ENCODE measurements around the gene STAP2.

STAP2 gene

GRCh38 chr19:4376028-4376670 is 37.5 kb upstream of the STAP2 start:
- peak overlapping the region; percentile 4 to 35 for H3K9ac ChIP-seq (ENCODE audit: low read depth in 1 of 2, low read length in 2 of 2)

GRCh38 chr19:4375164-4376027 is 36.8 kb upstream of the STAP2 start:
- H3K9me3 ChIP-seq (ENCODE audit: control insufficient read depth in 1 of 2, low read length in 2 of 2), result no peaks in the 10 kb centered on the region
- H3K4me1 ChIP-seq (ENCODE audit: control insufficient read depth in 1 of 2, insufficient read depth in 2 of 2, low read length in 2 of 2), result peaks cover 80 to 85% of the 10 kb centered on the region in 2 donors
- peak overlapping the region; percentile 87 for H3K27ac ChIP-seq (ENCODE audit: low read depth, low read length)
- H3K9ac ChIP-seq (ENCODE audit: low read depth in 1 of 2, low read length in 2 of 2), result peak overlapping the region; percentile 4 to 44
- H3K27me3 ChIP-seq (ENCODE audit: control insufficient read depth in 1 of 2, insufficient read depth in 2 of 2, low read length in 2 of 2), result no peaks in the 10 kb centered on the region
- peak overlapping the region in 1 of 2 donors; percentile 46 for H3K4me3 ChIP-seq (ENCODE audit: low read depth in 1 of 2, low read length in 2 of 2)
- peaks cover 0 to 22% of the 10 kb centered on the region in 2 donors for H3K36me3 ChIP-seq (ENCODE audit: control insufficient read depth in 1 of 2, insufficient read depth in 2 of 2, low read length in 2 of 2)

More at GRCh38 chr19:4376028-4376670, 37.5 kb upstream of the STAP2 start:
- Histone ChIP-seq H3K9me3 (ENCODE audit: control insufficient read depth in 1 of 2, low read length in 2 of 2) (no peaks in the 10 kb centered on the region), H3K27me3 (ENCODE audit: control insufficient read depth in 1 of 2, insufficient read depth in 2 of 2, low read length in 2 of 2) (no peaks in the 10 kb centered on the region), H3K4me1 (ENCODE audit: control insufficient read depth in 1 of 2, insufficient read depth in 2 of 2, low read length in 2 of 2) (peaks cover 79 to 81% of the 10 kb centered on the region in 2 donors), H3K27ac (ENCODE audit: low read depth, low read length) (no peak overlapping the region), H3K4me3 (ENCODE audit: low read depth in 1 of 2, low read length in 2 of 2) (peak overlapping the region in 1 of 2 donors; percentile 46), H3K36me3 (ENCODE audit: control insufficient read depth in 1 of 2, insufficient read depth in 2 of 2, low read length in 2 of 2) (peaks cover 0 to 22% of the 10 kb centered on the region in 2 donors)

- peak overlapping the region; percentile 28 to 46 for H3K4me3 ChIP-seq (ENCODE audit: low read depth in 1 of 2, low read length in 2 of 2)
- peaks cover 80 to 85% of the 10 kb centered on the region in 2 donors for H3K4me1 ChIP-seq (ENCODE audit: control insufficient read depth in 1 of 2, insufficient read depth in 2 of 2, low read length in 2 of 2)
- peak overlapping the region; percentile 87 for H3K27ac ChIP-seq (ENCODE audit: low read depth, low read length)
- peaks cover 0 to 22% of the 10 kb centered on the region in 2 donors for H3K36me3 ChIP-seq (ENCODE audit: control insufficient read depth in 1 of 2, insufficient read depth in 2 of 2, low read length in 2 of 2)
- peak overlapping the region; percentile 4 to 44 for H3K9ac ChIP-seq (ENCODE audit: low read depth in 1 of 2, low read length in 2 of 2)
- no peaks in the 10 kb centered on the region for H3K27me3 ChIP-seq (ENCODE audit: control insufficient read depth in 1 of 2, insufficient read depth in 2 of 2, low read length in 2 of 2)
- no peaks in the 10 kb centered on the region for H3K9me3 ChIP-seq (ENCODE audit: control insufficient read depth in 1 of 2, low read length in 2 of 2)
Measured at GRCh38 chr19:4374498-4375163, 36.0 kb upstream of the STAP2 start.

- H3K27ac ChIP-seq (ENCODE audit: low read depth, low read length), result peak overlapping the region; percentile 87
- H3K4me3 ChIP-seq (ENCODE audit: low read depth in 1 of 2, low read length in 2 of 2), result peak overlapping the region in 1 of 2 donors; percentile 28
- no peaks in the 10 kb centered on the region for H3K9me3 ChIP-seq (ENCODE audit: control insufficient read depth in 1 of 2, low read length in 2 of 2)
- peaks cover 80 to 84% of the 10 kb centered on the region in 2 donors for H3K4me1 ChIP-seq (ENCODE audit: control insufficient read depth in 1 of 2, insufficient read depth in 2 of 2, low read length in 2 of 2)
- H3K36me3 ChIP-seq (ENCODE audit: control insufficient read depth in 1 of 2, insufficient read depth in 2 of 2, low read length in 2 of 2), result peaks cover 0 to 20% of the 10 kb centered on the region in 2 donors
- H3K9ac ChIP-seq (ENCODE audit: low read depth in 1 of 2, low read length in 2 of 2), result peak overlapping the region; percentile 4 to 43
- H3K27me3 ChIP-seq (ENCODE audit: control insufficient read depth in 1 of 2, insufficient read depth in 2 of 2, low read length in 2 of 2), result no peaks in the 10 kb centered on the region
Measured at GRCh38 chr19:4373601-4374497, 35.2 kb upstream of the STAP2 start.

GRCh38 chr19:4373013-4373367 is 34.4 kb upstream of the STAP2 start:
- peak overlapping the region in 1 of 2 donors; percentile 43 for H3K9ac ChIP-seq (ENCODE audit: low read depth in 1 of 2, low read length in 2 of 2)
- H3K4me3 ChIP-seq (ENCODE audit: low read depth in 1 of 2, low read length in 2 of 2), result no peak overlapping the region
- H3K27ac ChIP-seq (ENCODE audit: low read depth, low read length), result peak overlapping the region; percentile 87
- H3K9me3 ChIP-seq (ENCODE audit: control insufficient read depth in 1 of 2, low read length in 2 of 2), result no peaks in the 10 kb centered on the region
- H3K36me3 ChIP-seq (ENCODE audit: control insufficient read depth in 1 of 2, insufficient read depth in 2 of 2, low read length in 2 of 2), result peaks cover 0 to 23% of the 10 kb centered on the region in 2 donors
- no peaks in the 10 kb centered on the region for H3K27me3 ChIP-seq (ENCODE audit: control insufficient read depth in 1 of 2, insufficient read depth in 2 of 2, low read length in 2 of 2)
- H3K4me1 ChIP-seq (ENCODE audit: control insufficient read depth in 1 of 2, insufficient read depth in 2 of 2, low read length in 2 of 2), result peaks cover 85 to 86% of the 10 kb centered on the region in 2 donors

- Histone ChIP-seq H3K9ac (ENCODE audit: low read depth in 1 of 2, low read length in 2 of 2) (no peak overlapping the region), H3K27ac (ENCODE audit: low read depth, low read length) (no peak overlapping the region), H3K4me1 (ENCODE audit: control insufficient read depth in 1 of 2, insufficient read depth in 2 of 2, low read length in 2 of 2) (peaks cover 80 to 84% of the 10 kb centered on the region in 2 donors), H3K27me3 (ENCODE audit: control insufficient read depth in 1 of 2, insufficient read depth in 2 of 2, low read length in 2 of 2) (no peaks in the 10 kb centered on the region), H3K4me3 (ENCODE audit: low read depth in 1 of 2, low read length in 2 of 2) (no peak overlapping the region), H3K36me3 (ENCODE audit: control insufficient read depth in 1 of 2, insufficient read depth in 2 of 2, low read length in 2 of 2) (peaks cover 0 to 25% of the 10 kb centered on the region in 2 donors), H3K9me3 (ENCODE audit: control insufficient read depth in 1 of 2, low read length in 2 of 2) (no peaks in the 10 kb centered on the region)
Measured at GRCh38 chr19:4372165-4373012, 33.8 kb upstream of the STAP2 start.

GRCh38 chr19:4371247-4372164 is 32.9 kb upstream of the STAP2 start:
- Histone ChIP-seq H3K9ac (ENCODE audit: low read depth in 1 of 2, low read length in 2 of 2) (no peak overlapping the region), H3K4me1 (ENCODE audit: control insufficient read depth in 1 of 2, insufficient read depth in 2 of 2, low read length in 2 of 2) (peaks cover 71 to 75% of the 10 kb centered on the region in 2 donors)

GRCh38 chr19:4370418-4371041 is 31.9 kb upstream of the STAP2 start:
- peak overlapping the region; percentile 58 to 61 for H3K4me3 ChIP-seq (ENCODE audit: low read depth in 1 of 2, low read length in 2 of 2)
- H3K27ac ChIP-seq (ENCODE audit: low read depth, low read length), result no peak overlapping the region
- no peaks in the 10 kb centered on the region for H3K27me3 ChIP-seq (ENCODE audit: control insufficient read depth in 1 of 2, insufficient read depth in 2 of 2, low read length in 2 of 2)
- no peaks in the 10 kb centered on the region for H3K9me3 ChIP-seq (ENCODE audit: control insufficient read depth in 1 of 2, low read length in 2 of 2)
- peak overlapping the region; percentile 56 to 66 for H3K9ac ChIP-seq (ENCODE audit: low read depth in 1 of 2, low read length in 2 of 2)
- peaks cover 5 to 40% of the 10 kb centered on the region in 2 donors for H3K36me3 ChIP-seq (ENCODE audit: control insufficient read depth in 1 of 2, insufficient read depth in 2 of 2, low read length in 2 of 2)
- H3K4me1 ChIP-seq (ENCODE audit: control insufficient read depth in 1 of 2, insufficient read depth in 2 of 2, low read length in 2 of 2), result peaks cover 61 to 65% of the 10 kb centered on the region in 2 donors

More at GRCh38 chr19:4371247-4372164, 32.9 kb upstream of the STAP2 start:
- H3K27ac ChIP-seq (ENCODE audit: low read depth, low read length), result no peak overlapping the region
- no peaks in the 10 kb centered on the region for H3K9me3 ChIP-seq (ENCODE audit: control insufficient read depth in 1 of 2, low read length in 2 of 2)
- H3K4me3 ChIP-seq (ENCODE audit: low read depth in 1 of 2, low read length in 2 of 2), result no peak overlapping the region
- peaks cover 0 to 30% of the 10 kb centered on the region in 2 donors for H3K36me3 ChIP-seq (ENCODE audit: control insufficient read depth in 1 of 2, insufficient read depth in 2 of 2, low read length in 2 of 2)
- no peaks in the 10 kb centered on the region for H3K27me3 ChIP-seq (ENCODE audit: control insufficient read depth in 1 of 2, insufficient read depth in 2 of 2, low read length in 2 of 2)

Data from duodenal mucosa (tissue), 2 donors.